Measurements from ENCODE around the gene RGS7.

RGS7 gene

DNA sequence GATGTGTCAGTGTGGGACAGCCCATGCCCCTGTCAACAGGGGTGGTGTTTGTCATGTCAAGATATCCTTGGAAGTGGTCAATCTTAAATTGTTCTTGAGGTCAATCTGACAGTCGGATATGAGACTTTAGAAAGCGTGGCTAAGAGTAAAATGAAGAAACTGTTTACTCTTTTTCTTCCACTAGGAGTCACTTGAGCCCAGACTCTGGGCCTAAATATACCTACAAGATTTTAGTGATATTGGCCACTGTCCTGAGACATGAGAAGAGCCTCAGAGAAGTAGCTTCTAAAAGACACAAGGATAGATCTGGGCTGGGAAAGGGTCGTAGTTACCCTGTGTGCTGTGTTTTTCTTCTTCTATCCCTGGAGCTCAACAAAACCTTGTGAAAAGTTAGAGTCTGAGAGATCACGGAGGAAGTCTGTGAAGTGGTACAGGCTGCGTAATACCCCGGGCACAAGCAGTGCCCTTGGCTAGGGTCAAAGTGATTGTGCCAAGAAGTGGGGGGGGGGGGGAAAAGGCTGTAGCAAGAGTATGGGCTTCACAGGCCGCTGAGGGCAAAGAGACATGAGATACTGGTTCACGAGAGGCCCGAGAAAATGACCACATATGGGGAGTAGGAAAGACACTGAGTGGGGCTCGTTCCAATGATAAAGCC is 389.8 kb downstream of the RGS7 start:
- no peak for DNase-seq (ENCODE audit: extremely low read depth, low read depth)
- TF ChIP-seq, protein P1, sequence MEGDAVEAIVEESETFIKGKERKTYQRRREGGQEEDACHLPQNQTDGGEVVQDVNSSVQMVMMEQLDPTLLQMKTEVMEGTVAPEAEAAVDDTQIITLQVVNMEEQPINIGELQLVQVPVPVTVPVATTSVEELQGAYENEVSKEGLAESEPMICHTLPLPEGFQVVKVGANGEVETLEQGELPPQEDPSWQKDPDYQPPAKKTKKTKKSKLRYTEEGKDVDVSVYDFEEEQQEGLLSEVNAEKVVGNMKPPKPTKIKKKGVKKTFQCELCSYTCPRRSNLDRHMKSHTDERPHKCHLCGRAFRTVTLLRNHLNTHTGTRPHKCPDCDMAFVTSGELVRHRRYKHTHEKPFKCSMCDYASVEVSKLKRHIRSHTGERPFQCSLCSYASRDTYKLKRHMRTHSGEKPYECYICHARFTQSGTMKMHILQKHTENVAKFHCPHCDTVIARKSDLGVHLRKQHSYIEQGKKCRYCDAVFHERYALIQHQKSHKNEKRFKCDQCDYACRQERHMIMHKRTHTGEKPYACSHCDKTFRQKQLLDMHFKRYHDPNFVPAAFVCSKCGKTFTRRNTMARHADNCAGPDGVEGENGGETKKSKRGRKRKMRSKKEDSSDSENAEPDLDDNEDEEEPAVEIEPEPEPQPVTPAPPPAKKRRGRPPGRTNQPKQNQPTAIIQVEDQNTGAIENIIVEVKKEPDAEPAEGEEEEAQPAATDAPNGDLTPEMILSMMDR (IDR thresholded peaks at IDR 0.05; ENCODE audit: low read depth, low read length, missing control alignments), result peak; percentile 22
- no peak overlapping the region for H3K4me3 ChIP-seq (replicated peaks; ENCODE audit: low read depth, low read length)

DNA sequence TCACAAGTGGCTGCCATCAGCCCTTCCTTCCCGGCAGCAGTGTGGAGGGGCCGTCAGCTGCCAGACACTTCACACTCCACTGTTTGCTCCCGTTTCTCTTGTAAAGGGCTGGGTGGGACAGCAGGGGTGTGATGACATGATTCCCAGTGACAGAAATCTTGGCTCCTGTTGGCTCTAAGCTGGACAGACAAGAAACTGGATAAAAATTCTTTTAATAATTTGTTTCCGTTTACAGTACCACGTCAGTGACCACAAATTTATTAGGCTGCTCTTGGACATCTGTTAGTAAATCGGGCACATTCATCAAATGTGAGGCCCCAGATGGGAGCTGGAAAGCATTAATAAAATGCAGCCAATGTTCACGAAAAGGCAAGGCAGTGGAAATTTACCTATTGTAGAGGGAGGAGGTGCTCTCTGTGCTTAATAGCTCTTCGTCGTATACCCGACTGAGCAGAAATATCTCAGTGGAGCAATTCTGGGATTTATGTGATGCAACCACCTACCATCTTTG is 391.4 kb downstream of the RGS7 start:
- TF ChIP-seq, protein P1 (IDR thresholded peaks at IDR 0.05; ENCODE audit: low read depth, low read length, missing control alignments), result no peak
- no peak overlapping the region for H3K4me3 ChIP-seq (replicated peaks; ENCODE audit: low read depth, low read length)
- DNase-seq (ENCODE audit: extremely low read depth, low read depth), result peak; percentile 32

DNA sequence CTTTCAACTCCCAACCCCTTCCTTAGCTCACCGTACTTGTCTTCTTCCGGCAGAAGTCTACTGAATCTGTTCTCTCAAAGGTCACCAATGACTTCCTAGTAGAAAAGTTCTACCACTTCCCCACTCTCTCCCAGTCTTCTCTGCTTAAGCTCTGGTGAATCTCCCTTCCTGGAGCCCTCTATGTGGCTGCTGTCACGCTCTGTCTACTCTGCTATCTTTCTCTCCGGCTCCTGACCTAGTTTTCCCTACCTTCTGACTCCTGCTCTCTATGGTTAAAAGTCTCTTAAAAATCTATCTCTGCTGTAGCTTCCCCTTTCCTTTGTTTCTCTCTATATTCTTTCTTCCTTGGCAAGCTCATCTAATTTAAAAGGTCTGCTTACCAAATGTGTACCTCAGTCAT is 394.9 kb downstream of the RGS7 start:
- DNase-seq (ENCODE audit: extremely low read depth, low read depth), result no peak
- TF ChIP-seq, protein P1 (IDR thresholded peaks at IDR 0.05; ENCODE audit: low read depth, low read length, missing control alignments), result no peak
- no peak overlapping the region for H3K4me3 ChIP-seq (replicated peaks; ENCODE audit: low read depth, low read length)

DNA sequence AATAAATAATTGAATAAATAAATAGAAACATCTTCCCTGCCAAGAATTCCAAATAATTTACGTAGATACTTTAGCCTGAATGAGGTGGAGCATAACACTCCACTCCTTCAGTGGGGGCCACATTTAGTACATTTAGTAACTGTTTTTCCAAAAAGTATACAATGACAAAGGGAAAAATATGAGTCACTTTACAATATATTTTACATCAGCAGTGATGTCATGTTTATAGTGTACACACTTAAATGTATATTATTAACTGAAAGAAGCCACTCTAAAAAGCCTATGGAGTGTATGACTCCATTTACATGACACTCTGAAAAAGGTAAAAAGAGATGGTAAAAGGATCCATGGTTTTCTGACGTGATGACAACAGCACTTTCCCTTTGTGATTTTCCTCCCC is 400.6 kb downstream of the RGS7 start:
- no peak for DNase-seq (ENCODE audit: extremely low read depth, low read depth)
- no peak overlapping the region for H3K4me3 ChIP-seq (replicated peaks; ENCODE audit: low read depth, low read length)
- TF ChIP-seq, protein P1 (IDR thresholded peaks at IDR 0.05; ENCODE audit: low read depth, low read length, missing control alignments), result no peak

DNA sequence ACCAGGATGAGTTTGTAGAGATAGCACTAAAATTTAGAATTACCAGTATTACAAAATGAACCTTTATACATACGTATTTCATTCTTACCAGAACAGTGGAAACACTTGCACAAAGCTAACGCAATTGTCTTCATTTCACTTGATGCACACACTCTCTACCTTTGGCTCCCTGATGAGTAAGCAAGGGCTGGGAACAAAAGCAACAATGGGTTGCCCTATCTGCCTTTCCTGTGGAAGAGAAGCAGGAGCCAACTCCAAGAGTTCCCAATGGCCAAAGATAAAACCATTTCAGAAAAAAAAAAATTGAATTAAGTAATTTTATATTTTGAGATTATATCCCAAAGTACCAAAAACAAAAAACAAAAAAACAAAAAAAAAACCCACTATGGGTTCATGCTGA is 401.0 kb downstream of the RGS7 start:
- DNase-seq (ENCODE audit: extremely low read depth, low read depth), result no peak
- H3K4me3 ChIP-seq (replicated peaks; ENCODE audit: low read depth, low read length), result no peak overlapping the region
- TF ChIP-seq, protein P1 (IDR thresholded peaks at IDR 0.05; ENCODE audit: low read depth, low read length, missing control alignments), result no peak

DNA sequence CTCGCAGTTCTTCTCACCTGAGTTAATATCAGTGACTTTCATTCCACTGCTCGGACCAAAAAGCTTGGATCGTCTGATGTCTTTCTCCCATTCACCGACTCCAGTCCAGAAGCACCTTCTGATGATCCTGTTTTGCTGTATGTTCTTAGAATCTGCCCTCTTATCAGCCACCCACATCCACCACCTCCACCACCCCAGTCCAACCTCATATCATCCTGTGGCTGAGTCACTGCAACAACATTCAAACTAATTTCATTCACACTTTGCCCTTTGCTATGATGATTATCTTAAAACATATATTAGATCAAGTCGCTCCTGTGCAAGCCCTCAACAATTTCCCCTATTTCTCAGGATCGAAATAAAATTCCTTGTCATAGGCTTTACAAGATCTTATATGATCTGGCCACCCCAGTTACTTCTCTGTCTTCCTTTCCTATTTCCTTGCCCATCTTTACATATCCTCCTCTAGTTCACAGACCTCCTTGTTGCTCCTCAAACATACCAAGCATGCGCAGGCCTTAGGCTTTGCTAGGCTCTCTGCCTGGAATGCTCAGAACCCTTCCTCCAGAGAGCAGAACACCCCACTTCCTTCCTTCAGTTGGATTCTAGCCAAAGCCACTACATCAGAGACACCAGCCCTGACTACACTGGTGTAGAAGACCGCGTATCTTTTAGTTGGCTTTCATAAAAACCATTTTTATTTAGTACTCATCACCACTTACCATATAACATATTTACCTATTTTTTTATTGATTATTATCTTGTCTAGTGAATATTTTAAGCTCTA is 409.4 kb downstream of the RGS7 start:
- no peak for DNase-seq (ENCODE audit: extremely low read depth, low read depth)
- TF ChIP-seq, protein P1 (IDR thresholded peaks at IDR 0.05; ENCODE audit: low read depth, low read length, missing control alignments), result no peak
- H3K4me3 ChIP-seq (replicated peaks; ENCODE audit: low read depth, low read length), result no peak overlapping the region

All from HFF-Myc (cell line).